Right lobe of liver (tissue), 6 donors: ENCODE results near the gene TRAPPC3L. TPM values are rescaled to one million over a fixed set of nuclear protein-coding genes. Genes with fewer than 3 reads are reported as not detected.
A peak's percentile ranks its signal among the peaks of the same experiment; 100 is the strongest.

Experiments used
- ATAC-seq, 4 donors: fragments of 200-7000 bp; cut with Tn5 transposase; one replicate each; pipeline ENCODE4 v1.9.1; 2020; ENCODE audit warnings: mild to moderate bottlenecking in 4 of 4, moderate library complexity in 4 of 4
- DNase-seq, 3 donors: peaks; one replicate each; pipeline ENCODE4 v3.0.0-alpha.2; 2020
- H3K27ac ChIP-seq, 3 donors: fragments of 200-600 bp; one replicate each; pipeline ENCODE4 v1.8.0; 2022
- H3K27me3 ChIP-seq, 2 donors: fragments of 200-600 bp; one replicate each; pipeline ENCODE4 v1.8.0; 2022
- H3K36me3 ChIP-seq, 4 donors: fragments of 200-600 bp; sonication (generic) in 1 of 4; one replicate each; pipeline versions ENCODE4 v1.5.1 to v1.8.0; 2017 to 2022; ENCODE audit warnings: control low read depth in 1 of 4
- H3K4me1 ChIP-seq, 4 donors: fragments of 200-600 bp; sonication (generic) in 1 of 4; one replicate each; pipeline versions ENCODE4 v1.5.1 to v1.8.0; 2017 to 2022; ENCODE audit warnings: control low read depth in 1 of 4
- H3K4me3 ChIP-seq, 3 donors: fragments of 200-600 bp; one replicate each; pipeline ENCODE4 v1.8.0; 2022
- H3K9me3 ChIP-seq, 4 donors: fragments of 200-600 bp; sonication (generic) in 1 of 4; one replicate each; pipeline versions ENCODE4 v1.5.1 to v1.8.0; 2017 to 2022; ENCODE audit warnings: control low read depth in 1 of 4
- CTCF ChIP-seq, 4 donors: fragments of 200-600 bp in 3 of 4; fragments of 450-650 bp in 1 of 4; IDR thresholded peaks; one replicate each; pipeline versions ENCODE4 v1.5.1 to v1.8.0; 2016 to 2022; ENCODE audit warnings: antibody characterized with exemption in 4 of 4, mild to moderate bottlenecking in 2 of 4
- POLR2A ChIP-seq: fragments of 450-650 bp; IDR thresholded peaks from one replicate; pipeline ENCODE4 v1.6.1; 2017; ENCODE audit warnings: antibody characterized with exemption, mild to moderate bottlenecking
- WGBS: methylation state at CpG from one replicate; pipeline ENCODE4 v1.1.6; 2018; ENCODE audit warnings: low coverage, low lambda C conversion rate; ENCODE audit not compliant: insufficient coverage; ENCODE audit errors: missing lambda C conversion rate; 5-methylcytosine and 5-hydroxymethylcytosine counted together
- intact Hi-C, 2 donors: fragments of 100-400 bp; cut with DNase I; formaldehyde crosslinking; loops; one replicate each; pipeline versions ENCODE4 v1.11.2 to v1.14.1; 2022
- total RNA-seq, 6 experiments: library from RNA; depleted of rRNA in 2 of 6; stranded (reverse); fragments of >200 nt in 2 of 6; fragmentation: NEBNext Ultra II Directional in 3 of 6; extraction: Animal tissue kit (Norgen Biotek cat#: 25700) in 3 of 6; gene quantifications; one replicate each; pipeline versions ENCODE4 v1.1.0 to v1.2.4, GENCODE V29; 2016 to 2023
- donor health status: DM: no; HTN: yes; CAD: no.
- donor health status: DM: no; HTN: no; CAD: no.
- donor health status: DM: no; HTN: no; CAD: no.
- donor health status: DM: no; HTN: yes; CAD: no.
- donor health status: DM: no; HTN: yes; CAD: no.

TRAPPC3L gene
- total RNA-seq, 6 experiments from 2014 or later, result 0.12 to 0.17 TPM; not detected in 4

DNA sequence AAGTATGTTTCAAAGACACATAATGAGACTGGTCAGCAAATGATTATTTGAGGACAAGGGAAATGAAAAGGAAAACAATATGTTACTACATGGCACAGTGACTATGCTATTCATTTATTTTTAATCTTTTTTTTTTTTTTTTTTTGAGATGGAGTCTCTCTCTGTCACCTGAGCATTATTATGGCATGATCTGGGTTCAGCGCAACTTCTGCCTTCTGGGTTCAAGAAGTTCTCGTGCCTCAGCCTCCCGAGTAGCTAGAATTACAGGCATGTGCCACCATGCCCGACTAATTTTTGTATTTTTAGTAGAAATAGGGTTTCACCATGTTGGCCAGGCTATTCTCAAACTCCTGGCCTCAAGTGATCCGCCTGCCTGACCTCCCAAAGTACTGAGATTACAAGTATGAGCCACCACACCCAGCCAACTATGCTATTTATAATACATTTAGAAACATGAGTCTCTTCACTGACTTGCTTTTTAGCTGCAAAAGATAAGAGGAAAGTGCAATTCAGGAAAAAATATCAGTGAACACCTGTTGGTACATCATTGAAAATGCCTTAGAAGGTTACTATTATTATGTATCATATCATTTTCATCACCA, 11.4 kb upstream of the TRAPPC3L start:
- H3K4me1 ChIP-seq, result peaks cover 0 to 11% (median 0%) of the 10 kb centered on the region in 4 donors
- no peak overlapping the region for H3K27ac ChIP-seq
- no peak overlapping the region for H3K4me3 ChIP-seq
- no peak for DNase-seq
- 65% methylated on average over 4 of the region's 5 CpGs for WGBS
- H3K9me3 ChIP-seq, result no peaks in the 10 kb centered on the region
- ATAC-seq, result no peak
- H3K36me3 ChIP-seq, result no peaks in the 10 kb centered on the region
- intact Hi-C loops, result no loop called here
- no peaks in the 10 kb centered on the region for H3K27me3 ChIP-seq
- no peak for TF ChIP-seq CTCF (IDR thresholded peaks at IDR 0.05)
- TF ChIP-seq POLR2A, result no peak

DNA sequence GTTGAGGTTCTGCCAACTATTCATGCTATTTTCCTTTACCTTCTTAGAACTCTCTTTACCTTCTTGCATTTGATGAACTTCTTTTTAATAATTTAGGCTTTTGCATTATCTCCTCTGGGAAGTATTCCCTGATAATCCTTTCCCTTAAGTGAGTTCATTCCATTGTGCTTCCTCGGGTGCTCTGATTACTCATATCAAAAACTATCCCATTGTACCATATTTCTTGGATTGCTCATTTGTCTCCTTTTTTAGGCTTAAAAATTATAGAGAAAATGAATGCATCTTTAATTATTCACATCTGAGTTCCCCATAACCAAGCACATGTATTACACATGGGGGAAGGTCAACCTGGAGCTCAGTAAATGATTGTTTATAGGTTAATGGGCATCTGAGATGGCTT, 10.6 kb upstream of the TRAPPC3L start:
- Histone ChIP-seq H3K36me3 (no peaks in the 10 kb centered on the region), H3K4me1 (peaks cover 0 to 4% (median 0%) of the 10 kb centered on the region in 4 donors), H3K27ac (no peak overlapping the region), H3K9me3 (no peaks in the 10 kb centered on the region), H3K4me3 (no peak overlapping the region), H3K27me3 (no peaks in the 10 kb centered on the region)
- intact Hi-C loops, result no loop called here
- TF ChIP-seq POLR2A, result no peak
- no peak for TF ChIP-seq CTCF (IDR thresholded peaks at IDR 0.05)
- DNase-seq (no peak), ATAC-seq (no peak)
- 84% methylated on average over 1 of the region's 1 CpG for WGBS

- no peak within 1 kb of the TSS for H3K4me3 ChIP-seq
- TF ChIP-seq CTCF (IDR thresholded peaks at IDR 0.05), result no peak
- TF ChIP-seq POLR2A, result no peak
- no peaks in the 10 kb centered on the region for H3K36me3 ChIP-seq
- intact Hi-C loops, result no loop called here
- DNase-seq (no peak), ATAC-seq (no peak)
- no peaks in the 10 kb centered on the region for H3K27me3 ChIP-seq
- H3K27ac ChIP-seq, result no peak within 1 kb of the TSS
- no peaks in the 10 kb centered on the region for H3K9me3 ChIP-seq
- H3K4me1 ChIP-seq, result peaks cover 0 to 5% (median 0%) of the 10 kb centered on the region in 4 donors
These were observed 8.0 kb upstream of the TRAPPC3L start, which contains the start of gene CALHM4 for GRCh38 chr6:116553451-116553850. Gene CALHM4 (plus strand): TSS chr6:116553751. CDS start chr6:116553794, 43 bp downstream.

DNA sequence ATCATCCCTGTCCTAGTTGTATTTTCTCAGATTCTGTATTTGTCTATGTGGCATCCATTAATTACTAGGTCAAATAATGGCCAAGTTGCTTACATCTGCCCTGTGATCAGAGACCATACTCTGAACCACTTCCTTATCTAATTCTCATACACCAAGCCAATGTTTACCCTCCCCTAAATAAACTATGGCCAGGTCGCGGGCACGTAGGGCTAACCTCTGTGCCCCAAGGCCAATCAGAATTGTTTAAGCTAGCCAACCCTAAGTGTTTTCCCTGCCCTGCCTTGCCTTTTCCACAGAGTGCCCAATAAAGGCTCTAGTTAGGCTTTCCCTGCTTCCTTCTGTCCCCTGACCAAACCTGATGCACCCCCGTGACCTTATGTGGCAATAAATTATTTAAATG, 5.3 kb upstream of the TRAPPC3L start:
- no peaks in the 10 kb centered on the region for H3K36me3 ChIP-seq
- intact Hi-C loops, result no loop called here

More for the DNA sequence above, 5.3 kb upstream of the TRAPPC3L start:
- peaks cover 0 to 5% (median 0%) of the 10 kb centered on the region in 4 donors for H3K4me1 ChIP-seq
- no peaks in the 10 kb centered on the region for H3K27me3 ChIP-seq
- peak in 2 of 3 donors; percentile 22 to 71 for DNase-seq
- no peak for TF ChIP-seq POLR2A
- no peak for TF ChIP-seq CTCF (IDR thresholded peaks at IDR 0.05)
- H3K9me3 ChIP-seq, result no peaks in the 10 kb centered on the region
- no peak overlapping the region for H3K4me3 ChIP-seq
- peak overlapping the region in 1 of 3 donors; percentile 37 for H3K27ac ChIP-seq
- WGBS, result 30% methylated on average over 4 of the region's 4 CpGs
- peak; percentile 83 to 98 (median 94) for ATAC-seq
